Stimulated activated CD8-positive, alpha-beta memory T cell treated with anti-CD3 and anti-CD28 coated beads, Interleukin-2, amount 100 ng/mL, for 1 hour (primary cell): ENCODE data around the gene PCDHB9.
"Not testable (repeated sequence)": the region's sequence is repeated elsewhere in the genome, so short reads cannot be mapped to it uniquely, and the experiment has no call there.

ENCODE experiments used
- DNase-seq, 2 donors: peaks; one replicate each; pipeline ENCODE4 v3.0.0-alpha.2; 2020; ENCODE audit warnings: low read depth in 2 of 2

The PCDHB9 gene

DNA sequence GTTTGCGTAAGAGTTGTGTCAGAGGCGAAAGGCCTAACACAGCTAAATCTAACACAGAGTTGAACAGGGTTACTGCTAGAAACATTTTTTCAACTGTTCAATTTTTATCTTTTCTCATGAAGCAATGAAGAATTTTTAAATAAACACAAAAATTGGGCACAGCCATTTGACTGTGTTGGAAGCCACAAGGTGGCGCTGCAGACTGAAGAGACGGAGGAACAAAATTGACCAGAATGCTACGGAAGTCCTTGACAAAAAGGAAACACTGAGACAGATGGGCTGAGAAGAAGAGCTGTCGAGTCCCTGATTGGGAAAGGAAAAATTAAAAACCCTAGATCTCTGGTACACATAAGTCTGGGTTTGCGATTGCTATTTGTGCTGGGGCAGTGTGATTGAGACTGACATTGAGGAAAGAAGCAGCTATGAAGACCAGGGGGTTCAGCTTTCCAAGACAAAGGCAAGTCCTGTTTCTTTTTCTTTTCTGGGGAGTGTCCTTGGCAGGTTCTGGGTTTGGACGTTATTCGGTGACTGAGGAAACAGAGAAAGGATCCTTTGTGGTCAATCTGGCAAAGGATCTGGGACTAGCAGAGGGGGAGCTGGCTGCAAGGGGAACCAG is at the start of gene PCDHB9:
Gene PCDHB9 (plus strand): TSS at position 265 of the 616 bp plus-strand sequence. CDS start 158 bp downstream, at position 423.
- no peak for DNase-seq

DNA sequence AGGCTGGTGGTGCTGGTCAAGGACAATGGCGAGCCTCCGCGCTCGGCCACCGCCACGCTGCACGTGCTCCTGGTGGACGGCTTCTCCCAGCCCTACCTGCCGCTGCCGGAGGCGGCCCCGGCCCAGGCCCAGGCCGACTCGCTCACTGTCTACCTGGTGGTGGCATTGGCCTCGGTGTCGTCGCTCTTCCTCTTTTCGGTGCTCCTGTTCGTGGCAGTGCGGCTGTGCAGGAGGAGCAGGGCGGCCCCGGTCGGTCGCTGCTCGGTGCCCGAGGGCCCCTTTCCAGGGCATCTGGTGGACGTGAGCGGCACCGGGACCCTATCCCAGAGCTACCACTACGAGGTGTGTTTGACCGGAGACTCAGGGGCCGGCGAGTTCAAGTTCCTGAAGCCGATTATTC is 49.6 kb upstream of the PCDHB9 start:
- DNase-seq, result not testable (repeated sequence)

DNA sequence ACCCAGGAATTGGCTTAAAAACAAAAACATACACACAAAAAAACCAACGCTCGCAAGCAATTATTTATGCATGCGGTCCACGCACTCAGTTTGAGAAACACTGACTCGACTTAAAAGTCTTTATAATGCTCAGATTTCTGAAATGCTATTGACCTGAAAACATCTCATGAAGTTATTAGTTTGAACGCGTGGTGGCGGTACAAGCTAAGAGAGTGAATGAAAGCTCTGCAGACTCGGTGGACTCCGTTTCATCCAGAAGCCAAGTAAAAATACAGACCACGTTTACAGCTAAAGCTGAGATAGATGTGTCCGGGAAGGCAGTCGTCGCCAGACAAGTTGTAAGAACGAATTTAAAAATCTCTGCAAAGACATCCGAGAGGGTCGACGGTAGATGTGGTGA is 37.1 kb upstream of the PCDHB9 start, which contains the start of gene PCDHB6:
Gene PCDHB6 (plus strand): TSS at position 246 of the 400 bp plus-strand sequence. CDS start 201 bp downstream, outside the sequence.
- DNase-seq, result no peak

DNA sequence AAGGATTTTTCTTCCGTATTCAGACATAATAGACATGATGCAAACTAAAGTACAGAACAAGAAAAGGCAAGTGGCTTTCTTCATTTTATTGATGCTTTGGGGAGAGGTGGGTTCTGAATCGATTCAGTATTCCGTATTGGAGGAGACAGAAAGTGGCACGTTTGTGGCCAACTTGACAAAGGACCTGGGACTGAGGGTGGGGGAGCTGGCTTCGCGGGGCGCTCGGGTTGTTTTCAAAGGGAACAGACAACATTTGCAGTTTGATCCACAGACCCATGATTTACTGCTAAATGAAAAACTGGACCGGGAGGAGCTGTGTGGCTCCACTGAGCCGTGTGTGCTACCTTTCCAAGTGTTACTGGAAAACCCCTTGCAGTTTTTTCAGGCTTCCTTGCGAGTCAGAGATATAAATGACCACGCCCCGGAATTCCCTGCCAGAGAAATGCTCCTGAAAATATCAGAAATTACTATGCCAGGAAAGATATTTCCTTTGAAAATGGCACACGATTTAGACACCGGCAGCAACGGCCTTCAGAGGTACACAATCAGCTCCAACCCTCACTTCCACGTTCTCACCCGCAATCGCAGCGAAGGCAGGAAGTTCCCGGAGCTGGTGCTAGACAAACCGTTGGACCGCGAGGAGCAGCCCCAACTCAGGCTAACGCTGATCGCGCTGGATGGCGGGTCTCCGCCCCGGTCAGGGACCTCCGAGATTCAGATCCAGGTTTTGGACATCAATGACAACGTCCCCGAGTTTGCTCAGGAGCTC is 36.6 kb upstream of the PCDHB9 start:
- no peak for DNase-seq

DNA sequence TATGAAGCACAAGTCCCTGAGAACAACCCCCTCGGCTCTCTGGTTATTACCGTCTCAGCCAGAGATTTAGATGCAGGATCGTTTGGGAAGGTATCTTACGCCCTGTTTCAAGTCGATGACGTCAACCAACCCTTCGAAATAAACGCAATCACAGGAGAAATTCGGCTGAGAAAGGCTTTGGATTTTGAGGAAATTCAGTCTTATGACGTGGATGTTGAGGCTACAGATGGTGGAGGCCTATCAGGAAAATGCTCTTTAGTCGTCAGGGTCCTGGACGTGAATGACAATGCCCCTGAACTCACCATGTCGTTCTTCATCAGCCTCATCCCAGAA is 36.0 kb upstream of the PCDHB9 start:
- no peak for DNase-seq

DNA sequence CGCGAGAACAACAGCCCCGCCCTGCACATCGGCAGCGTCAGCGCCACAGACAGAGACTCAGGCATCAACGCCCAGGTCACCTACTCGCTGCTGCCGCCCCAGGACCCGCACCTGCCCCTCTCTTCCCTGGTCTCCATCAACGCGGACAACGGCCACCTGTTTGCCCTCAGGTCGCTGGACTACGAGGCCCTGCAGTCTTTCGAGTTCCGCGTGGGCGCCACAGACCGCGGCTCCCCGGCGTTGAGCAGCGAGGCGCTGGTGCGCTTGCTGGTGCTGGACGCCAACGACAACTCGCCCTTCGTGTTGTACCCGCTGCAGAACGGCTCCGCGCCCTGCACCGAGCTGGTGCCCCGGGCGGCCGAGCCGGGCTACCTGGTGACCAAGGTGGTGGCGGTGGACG is 35.3 kb upstream of the PCDHB9 start:
- DNase-seq, result not testable (repeated sequence)

DNA sequence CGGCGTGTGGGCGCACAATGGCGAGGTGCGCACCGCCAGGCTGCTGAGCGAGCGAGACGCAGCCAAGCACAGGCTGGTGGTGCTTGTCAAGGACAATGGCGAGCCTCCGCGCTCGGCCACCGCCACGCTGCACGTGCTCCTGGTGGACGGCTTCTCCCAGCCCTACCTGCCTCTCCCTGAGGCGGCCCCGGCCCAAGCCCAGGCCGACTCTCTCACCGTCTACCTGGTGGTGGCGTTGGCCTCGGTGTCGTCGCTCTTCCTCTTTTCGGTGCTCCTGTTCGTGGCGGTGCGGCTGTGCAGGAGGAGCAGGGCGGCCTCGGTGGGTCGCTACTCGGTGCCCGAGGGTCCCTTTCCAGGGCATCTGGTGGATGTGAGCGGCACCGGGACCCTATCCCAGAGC is 34.9 kb upstream of the PCDHB9 start:
- DNase-seq, result not testable (repeated sequence)

DNA sequence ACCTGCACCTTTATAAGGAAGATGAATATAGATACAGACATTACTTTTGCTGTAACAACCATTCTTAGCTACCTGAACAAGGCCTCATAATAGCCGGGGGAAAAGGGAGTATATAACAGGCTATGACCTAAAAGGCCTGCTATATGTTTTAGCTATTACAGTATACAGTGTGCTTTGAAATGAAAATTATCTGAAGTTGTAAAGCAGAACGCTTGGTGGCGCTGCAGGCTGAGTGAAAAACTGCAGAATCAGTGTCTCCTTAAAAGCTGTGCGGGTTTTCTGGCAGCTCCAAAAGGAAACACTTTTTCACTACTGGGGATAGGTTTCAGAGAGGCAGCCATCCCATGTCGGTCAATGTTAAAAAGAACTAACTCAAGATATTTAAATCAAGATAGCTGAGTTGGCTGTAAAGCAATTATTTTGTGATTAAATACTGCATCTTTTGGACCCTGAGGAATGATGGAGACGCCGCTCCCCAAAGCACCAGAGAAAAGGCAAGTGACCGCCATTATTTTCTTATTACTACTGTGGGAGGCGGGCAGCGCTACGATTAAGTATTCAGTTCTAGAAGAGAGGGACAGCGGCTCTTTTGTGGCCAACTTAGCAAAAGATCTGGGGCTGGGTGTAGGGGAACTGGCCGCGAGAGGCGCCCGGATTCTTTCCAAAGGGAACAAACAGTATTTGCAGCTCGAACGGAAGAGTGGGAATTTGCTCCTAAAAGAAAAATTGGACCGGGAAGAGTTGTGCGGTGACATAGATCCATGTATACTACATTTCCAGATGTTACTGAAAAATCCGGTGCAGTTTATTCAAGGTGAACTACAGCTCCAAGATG is 31.2 kb upstream of the PCDHB9 start:
- no peak for DNase-seq

DNA sequence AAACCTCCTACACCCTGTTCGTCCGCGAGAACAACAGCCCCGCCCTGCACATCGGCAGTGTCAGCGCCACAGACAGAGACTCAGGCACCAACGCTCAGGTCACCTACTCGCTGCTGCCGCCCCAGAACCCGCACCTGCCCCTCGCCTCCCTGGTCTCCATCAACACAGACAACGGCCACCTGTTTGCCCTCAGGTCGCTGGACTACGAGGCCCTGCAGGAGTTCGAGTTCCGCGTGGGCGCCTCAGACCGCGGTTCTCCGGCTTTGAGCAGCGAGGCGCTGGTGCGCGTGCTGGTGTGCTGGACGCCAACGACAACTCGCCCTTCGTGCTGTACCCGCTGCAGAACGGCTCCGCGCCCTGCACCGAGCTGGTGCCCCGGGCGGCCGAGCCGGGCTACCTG is 29.6 kb upstream of the PCDHB9 start:
- not testable (repeated sequence) for DNase-seq

DNA sequence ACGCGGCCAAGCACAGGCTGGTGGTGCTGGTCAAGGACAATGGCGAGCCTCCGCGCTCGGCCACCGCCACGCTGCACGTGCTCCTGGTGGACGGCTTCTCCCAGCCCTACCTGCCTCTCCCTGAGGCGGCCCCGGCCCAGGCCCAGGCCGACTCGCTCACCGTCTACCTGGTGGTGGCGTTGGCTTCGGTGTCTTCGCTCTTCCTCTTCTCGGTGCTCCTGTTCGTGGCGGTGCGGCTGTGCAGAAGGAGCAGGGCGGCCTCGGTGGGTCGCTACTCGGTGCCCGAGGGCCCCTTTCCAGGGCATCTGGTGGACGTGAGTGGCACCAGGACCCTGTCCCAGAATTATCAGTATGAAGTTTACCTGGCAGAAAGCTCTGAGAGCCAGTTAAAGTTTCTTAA is 29.1 kb upstream of the PCDHB9 start:
- not testable (repeated sequence) for DNase-seq

DNA sequence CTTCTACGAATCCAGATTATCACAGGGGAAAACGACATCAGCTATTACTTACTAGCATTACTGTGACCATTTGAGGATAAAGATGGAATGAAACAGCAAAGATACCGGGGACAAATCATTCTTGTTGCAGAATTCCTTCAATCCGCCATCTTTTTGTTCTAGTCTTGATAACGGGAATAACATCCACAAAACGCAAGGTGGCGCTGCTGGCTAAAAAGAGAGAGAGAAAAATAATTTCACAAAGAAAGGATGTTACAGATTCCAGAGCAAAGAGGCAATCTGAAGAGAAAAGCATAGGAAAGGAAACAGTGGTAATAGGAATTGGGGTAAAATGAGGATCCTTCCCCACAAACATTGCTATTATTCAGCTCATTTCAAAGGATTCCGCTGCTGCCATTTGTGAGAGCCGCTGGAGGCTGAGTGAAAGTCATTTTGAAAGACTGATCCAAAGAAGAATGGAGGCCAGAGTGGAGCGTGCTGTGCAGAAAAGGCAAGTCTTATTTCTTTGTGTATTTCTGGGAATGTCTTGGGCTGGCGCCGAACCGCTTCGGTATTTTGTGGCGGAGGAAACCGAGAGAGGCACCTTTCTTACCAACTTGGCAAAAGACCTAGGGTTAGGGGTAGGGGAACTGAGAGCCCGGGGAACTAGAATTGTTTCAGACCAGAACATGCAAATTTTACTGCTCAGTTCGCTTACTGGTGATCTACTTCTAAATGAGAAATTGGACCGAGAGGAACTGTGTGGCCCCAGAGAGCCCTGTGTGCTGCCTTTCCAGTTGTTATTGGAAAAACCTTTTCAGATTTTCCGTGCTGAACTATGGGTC is 14.4 kb upstream of the PCDHB9 start, which contains the start of gene PCDHB7:
Gene PCDHB7 (plus strand): TSS at position 264 of the 824 bp plus-strand sequence. CDS start 192 bp downstream, at position 456.
- no peak for DNase-seq

DNA sequence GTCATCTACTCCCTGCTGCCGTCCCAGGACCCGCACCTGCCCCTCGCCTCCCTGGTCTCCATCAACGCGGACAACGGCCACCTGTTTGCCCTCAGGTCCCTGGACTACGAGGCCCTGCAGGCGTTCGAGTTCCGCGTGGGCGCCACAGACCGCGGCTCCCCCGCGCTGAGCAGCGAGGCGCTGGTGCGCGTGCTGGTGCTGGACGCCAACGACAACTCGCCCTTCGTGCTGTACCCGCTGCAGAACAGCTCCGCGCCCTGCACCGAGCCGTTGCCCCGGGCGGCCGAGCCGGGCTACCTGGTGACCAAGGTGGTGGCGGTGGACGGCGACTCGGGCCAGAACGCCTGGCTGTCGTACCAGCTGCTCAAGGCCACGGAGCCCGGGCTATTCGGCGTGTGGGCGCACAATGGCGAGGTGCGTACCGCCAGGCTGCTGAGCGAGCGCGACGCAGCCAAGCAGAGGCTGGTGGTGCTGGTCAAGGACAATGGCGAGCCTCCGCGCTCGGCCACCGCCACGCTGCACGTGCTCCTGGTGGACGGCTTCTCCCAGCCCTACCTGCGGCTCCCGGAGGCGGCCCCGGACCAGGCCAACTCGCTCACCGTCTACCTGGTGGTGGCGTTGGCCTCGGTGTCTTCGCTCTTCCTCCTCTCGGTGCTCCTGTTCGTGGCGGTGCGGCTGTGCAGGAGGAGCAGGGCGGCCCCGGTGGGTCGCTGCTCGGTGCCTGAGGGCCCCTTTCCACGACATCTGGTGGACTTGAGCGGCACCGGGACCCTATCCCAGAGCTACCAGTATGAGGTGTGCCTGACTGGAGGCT is 12.5 kb upstream of the PCDHB9 start:
- not testable (repeated sequence) for DNase-seq

DNA sequence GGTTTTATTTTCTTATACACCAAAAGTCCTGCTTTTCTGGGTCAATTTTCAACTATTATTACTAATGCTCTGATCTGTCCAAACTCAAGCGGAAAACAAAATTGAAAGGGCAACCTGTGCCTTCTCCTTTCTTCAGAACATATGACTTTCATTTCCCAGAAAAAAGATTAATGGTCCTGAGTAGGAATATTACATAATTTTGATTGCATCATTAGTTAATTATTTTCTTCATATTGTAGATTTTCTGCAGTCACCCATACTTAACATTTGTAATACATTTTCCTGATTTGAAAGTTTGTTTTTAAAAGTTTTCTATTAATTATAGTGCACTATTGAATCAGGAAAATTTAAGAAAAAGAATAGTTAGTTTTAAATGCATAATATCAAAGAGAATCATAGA is 11.0 kb upstream of the PCDHB9 start:
- no peak for DNase-seq

DNA sequence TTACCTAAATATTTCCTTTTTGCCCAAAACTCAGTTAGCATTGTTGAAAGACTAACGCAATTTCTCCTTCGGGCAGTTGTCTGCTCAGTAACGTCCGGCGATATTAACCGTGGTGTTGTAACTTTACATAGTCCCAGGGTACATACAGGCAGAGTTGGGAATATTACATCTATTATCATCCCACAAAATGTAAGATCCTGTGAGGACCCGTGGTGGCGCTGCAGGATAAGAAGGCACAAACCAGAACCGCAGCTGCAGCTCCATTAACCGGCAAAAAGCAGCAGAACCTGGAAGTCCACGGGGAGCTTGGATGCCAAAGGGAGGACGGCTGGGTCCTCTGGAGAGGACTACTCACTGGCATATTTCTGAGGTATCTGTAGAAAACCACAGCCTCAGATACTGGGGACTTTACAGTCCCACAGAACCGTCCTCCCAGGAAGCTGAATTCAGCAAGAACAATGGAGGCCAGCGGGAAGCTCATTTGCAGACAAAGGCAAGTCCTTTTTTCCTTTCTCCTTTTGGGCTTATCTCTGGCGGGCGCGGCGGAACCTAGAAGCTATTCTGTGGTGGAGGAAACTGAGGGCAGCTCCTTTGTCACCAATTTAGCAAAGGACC is 9.3 kb upstream of the PCDHB9 start, which contains the start of gene PCDHB8:
Gene PCDHB8 (plus strand): TSS at position 214 of the 615 bp plus-strand sequence. CDS start 245 bp downstream, at position 459.
- DNase-seq, result not testable (repeated sequence)

DNA sequence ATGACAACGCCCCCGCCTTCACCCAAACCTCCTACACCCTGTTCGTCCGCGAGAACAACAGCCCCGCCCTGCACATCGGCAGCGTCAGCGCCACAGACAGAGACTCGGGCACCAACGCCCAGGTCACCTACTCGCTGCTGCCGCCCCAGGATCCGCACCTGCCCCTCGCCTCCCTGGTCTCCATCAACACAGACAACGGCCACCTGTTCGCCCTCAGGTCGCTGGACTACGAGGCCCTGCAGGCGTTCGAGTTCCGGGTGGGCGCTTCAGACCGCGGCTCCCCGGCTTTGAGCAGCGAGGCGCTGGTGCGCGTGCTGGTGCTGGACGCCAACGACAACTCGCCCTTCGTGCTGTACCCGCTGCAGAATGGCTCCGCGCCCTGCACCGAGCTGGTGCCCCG is 7.6 kb upstream of the PCDHB9 start:
- DNase-seq, result not testable (repeated sequence)

DNA sequence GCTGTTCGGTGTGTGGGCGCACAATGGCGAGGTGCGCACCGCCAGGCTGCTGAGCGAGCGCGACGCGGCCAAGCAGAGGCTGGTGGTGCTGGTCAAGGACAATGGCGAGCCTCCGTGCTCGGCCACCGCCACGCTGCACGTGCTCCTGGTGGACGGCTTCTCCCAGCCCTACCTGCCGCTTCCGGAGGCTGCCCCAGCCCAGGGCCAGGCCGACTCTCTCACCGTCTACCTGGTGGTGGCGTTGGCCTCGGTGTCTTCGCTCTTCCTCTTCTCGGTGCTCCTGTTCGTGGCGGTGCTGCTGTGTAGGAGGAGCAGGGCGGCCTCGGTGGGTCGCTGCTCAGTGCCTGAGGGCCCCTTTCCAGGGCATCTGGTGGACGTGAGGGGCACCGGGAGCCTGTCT is 7.1 kb upstream of the PCDHB9 start:
- DNase-seq, result not testable (repeated sequence)

DNA sequence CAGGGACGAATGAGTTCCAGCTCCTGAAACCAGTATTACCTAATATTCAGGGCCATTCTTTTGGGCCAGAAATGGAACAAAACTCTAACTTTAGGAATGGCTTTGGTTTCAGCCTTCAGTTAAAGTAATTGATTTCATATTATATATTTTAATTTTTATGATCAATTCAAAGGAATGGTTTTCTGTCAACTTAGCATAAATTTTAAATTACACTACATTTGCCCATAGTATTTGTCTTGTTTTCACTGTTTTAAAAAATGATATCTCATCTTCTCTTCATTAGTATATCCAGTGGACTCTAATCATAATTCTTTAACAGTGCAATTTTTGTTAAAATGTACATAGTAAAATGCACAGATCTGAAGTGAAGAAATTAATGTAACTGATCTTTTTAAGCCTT is 6.6 kb upstream of the PCDHB9 start:
- DNase-seq, result no peak

DNA sequence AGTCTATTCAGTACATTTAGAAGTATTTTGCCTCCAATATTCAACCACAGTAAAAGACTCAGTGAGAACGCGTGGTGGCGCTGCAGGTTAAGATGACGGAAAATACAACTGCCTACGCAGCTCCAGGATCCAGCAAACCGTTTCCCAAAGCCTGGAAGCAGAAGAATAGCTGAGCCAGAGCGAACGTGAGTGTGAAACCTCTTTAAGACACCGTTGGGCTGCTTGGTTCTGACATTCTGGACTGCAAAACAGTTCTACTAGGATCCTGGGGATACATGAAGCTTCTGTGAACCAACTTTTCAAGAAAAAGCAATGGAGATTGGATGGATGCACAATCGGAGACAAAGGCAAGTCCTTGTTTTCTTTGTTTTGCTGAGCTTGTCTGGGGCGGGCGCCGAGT is 4.7 kb upstream of the PCDHB9 start, which contains the start of gene PCDHB16:
Gene PCDHB16 (plus strand): TSS at position 140 of the 400 bp plus-strand sequence. CDS start 173 bp downstream, at position 313.
- DNase-seq, result no peak

DNA sequence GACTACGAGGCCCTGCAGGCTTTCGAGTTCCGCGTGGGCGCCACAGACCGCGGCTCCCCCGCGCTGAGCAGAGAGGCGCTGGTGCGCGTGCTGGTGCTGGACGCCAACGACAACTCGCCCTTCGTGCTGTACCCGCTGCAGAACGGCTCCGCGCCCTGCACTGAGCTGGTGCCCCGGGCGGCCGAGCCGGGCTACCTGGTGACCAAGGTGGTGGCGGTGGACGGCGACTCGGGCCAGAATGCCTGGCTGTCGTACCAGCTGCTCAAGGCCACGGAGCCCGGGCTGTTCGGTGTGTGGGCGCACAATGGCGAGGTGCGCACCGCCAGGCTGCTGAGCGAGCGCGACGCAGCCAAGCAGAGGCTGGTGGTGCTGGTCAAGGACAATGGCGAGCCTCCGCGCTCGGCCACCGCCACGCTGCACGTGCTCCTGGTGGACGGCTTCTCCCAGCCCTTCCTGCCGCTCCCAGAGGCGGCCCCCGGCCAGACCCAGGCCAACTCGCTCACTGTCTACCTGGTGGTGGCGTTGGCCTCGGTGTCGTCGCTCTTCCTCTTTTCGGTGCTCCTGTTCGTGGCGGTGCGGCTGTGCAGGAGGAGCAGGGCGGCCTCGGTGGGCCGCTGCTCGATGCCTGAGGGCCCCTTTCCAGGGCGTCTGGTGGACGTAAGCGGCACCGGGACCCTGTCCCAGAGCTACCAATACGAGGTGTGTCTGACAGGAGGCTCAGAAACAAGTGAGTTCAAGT is 2.7 kb upstream of the PCDHB9 start:
- not testable (repeated sequence) for DNase-seq
